GM21576 (cell line): ENCODE data around the gene INA.

ENCODE experiments used
- ATAC-seq: cut with Tn5 transposase; IDR thresholded peaks from one replicate; pipeline ENCODE4 v1.9.1; 2021; ENCODE audit warnings: mild to moderate bottlenecking, moderate library complexity; ENCODE audit not compliant: unreplicated experiment

Gene INA

GRCh38 chr10:103273041-103273441, 3.9 kb upstream of the INA start:
- ATAC-seq: no peak

- ATAC-seq: no peak
These were observed 565 bp upstream of the INA start for GRCh38 chr10:103276251-103276895.

GRCh38 chr10:103277713-103278536, 987 bp downstream of the INA start:
- ATAC-seq: no peak

GRCh38 chr10:103278537-103278823, 1.5 kb downstream of the INA start:
- ATAC-seq: no peak

GRCh38 chr10:103278862-103279298, 1.9 kb downstream of the INA start:
- ATAC-seq: no peak

GRCh38 chr10:103280031-103280430, 3.1 kb downstream of the INA start:
- no peak for ATAC-seq

GRCh38 chr10:103280506-103280905, 3.6 kb downstream of the INA start:
- ATAC-seq: no peak

GRCh38 chr10:103281753-103282152, 4.8 kb downstream of the INA start:
- no peak for ATAC-seq

- ATAC-seq: no peak
These were observed 6.0 kb downstream of the INA start for GRCh38 chr10:103282961-103283360.

- no peak for ATAC-seq
These were observed 7.2 kb downstream of the INA start for GRCh38 chr10:103284170-103284569.

GRCh38 chr10:103287992-103288391, 11.1 kb downstream of the INA start:
- no peak for ATAC-seq

GRCh38 chr10:103291588-103291987, 14.7 kb downstream of the INA start:
- no peak for ATAC-seq

- no peak for ATAC-seq
These were observed 18.6 kb downstream of the INA start for GRCh38 chr10:103295374-103296015.

- no peak for ATAC-seq
These were observed 30.7 kb downstream of the INA start for GRCh38 chr10:103307594-103307993.

- ATAC-seq: no peak
These were observed 33.3 kb downstream of the INA start for GRCh38 chr10:103310197-103310596.

- no peak for ATAC-seq
These were observed 39.1 kb downstream of the INA start for GRCh38 chr10:103316087-103316486.

GRCh38 chr10:103327906-103328305, 51.0 kb downstream of the INA start:
- no peak for ATAC-seq

GRCh38 chr10:103333934-103334520, 57.1 kb downstream of the INA start:
- ATAC-seq: no peak

GRCh38 chr10:103334567-103334966, 57.6 kb downstream of the INA start:
- no peak for ATAC-seq

- no peak for ATAC-seq
These were observed 59.4 kb downstream of the INA start for GRCh38 chr10:103336370-103336769.
